SK-N-SH (cell line): ENCODE results near the gene SERPINB3.

Source experiments
- CHD2 ChIP-seq: fragments of 150-350 bp; IDR thresholded peaks from 2 replicates; pipeline ENCODE4 v1.6.1; 2018; ENCODE audit warnings: low read length; ENCODE audit not compliant: partially characterized antibody
- CTCF ChIP-seq: fragments of 200-600 bp; sonication (generic); IDR thresholded peaks from 2 replicates; pipeline ENCODE4 v1.6.1; 2017; ENCODE audit warnings: antibody characterized with exemption, mild to moderate bottlenecking, moderate library complexity
- EZH2phosphoT487 ChIP-seq: fragments of 200-600 bp; sonication (generic); IDR thresholded peaks from 2 replicates; pipeline ENCODE4 v1.6.1; 2017; ENCODE audit warnings: low read depth, mixed run types, mild to moderate bottlenecking, antibody characterized with exemption, moderate library complexity, borderline replicate concordance
- FOSL2 ChIP-seq: IDR thresholded peaks from 2 replicates; pipeline ENCODE4 v1.4.0; 2012; ENCODE audit warnings: low read depth, mild to moderate bottlenecking, moderate library complexity, borderline replicate concordance
- MAX ChIP-seq: IDR thresholded peaks from 2 replicates; pipeline ENCODE4 v1.4.0; 2012; ENCODE audit warnings: low read depth
- MEF2A ChIP-seq: IDR thresholded peaks from 2 replicates; pipeline ENCODE4 v1.4.0; 2012; ENCODE audit warnings: low read depth, borderline replicate concordance
- MXI1 ChIP-seq: IDR thresholded peaks from 2 replicates; pipeline ENCODE4 v1.6.1; 2012; ENCODE audit warnings: mild to moderate bottlenecking, low read depth, low read length, improper control_type of control experiment
- PBX3 ChIP-seq: IDR thresholded peaks from 2 replicates; pipeline ENCODE4; 2012
- POLR2AphosphoS5 ChIP-seq: IDR thresholded peaks from 2 replicates; pipeline ENCODE4 v1.6.1; 2012; ENCODE audit warnings: low read depth, low read length
- RAD21 ChIP-seq: IDR thresholded peaks from 2 replicates; pipeline ENCODE4 v1.6.1; 2012; ENCODE audit warnings: mild to moderate bottlenecking, low read length
- RFX5 ChIP-seq: IDR thresholded peaks from 2 replicates; pipeline ENCODE4 v1.6.1; 2012; ENCODE audit warnings: mild to moderate bottlenecking, improper control_type of control experiment, low read length
- SMC3 ChIP-seq: IDR thresholded peaks from 2 replicates; pipeline ENCODE4 v1.6.1; 2012; ENCODE audit warnings: low read depth, low read length, improper control_type of control experiment
- USF2 ChIP-seq: fragments of 150-350 bp; IDR thresholded peaks from 2 replicates; pipeline ENCODE4 v1.6.1; 2017; ENCODE audit warnings: antibody characterized with exemption, low read length, low read depth, borderline replicate concordance
- YY1 ChIP-seq: IDR thresholded peaks from 2 replicates; pipeline ENCODE4 v1.4.0; 2012; ENCODE audit warnings: low read depth, mild to moderate bottlenecking

GRCh38 chr18:63606526-63606925, 55.2 kb downstream of the SERPINB3 start:
- TF ChIP-seq FOSL2 (no peak), CTCF (no peak), RAD21 (no peak), SMC3 (no peak), USF2 (no peak), YY1 (no peak), PBX3 (no peak), EZH2phosphoT487 (no peak), CHD2 (no peak), MXI1 (no peak), POLR2AphosphoS5 (no peak), MAX (no peak), RFX5 (no peak), MEF2A (no peak)
